SK-N-MC (cell line): ENCODE results near the gene EZH1.

Experiments
- EZH2 ChIP-seq: fragments of 200-600 bp; sonication (generic); IDR thresholded peaks from one replicate; pipeline ENCODE4 v1.6.1; 2017; ENCODE audit warnings: antibody characterized with exemption
- FOXP2 ChIP-seq: optimal IDR thresholded peaks from 2 replicates; pipeline ENCODE3; 2011; ENCODE audit warnings: mild to moderate bottlenecking, moderate library complexity; ENCODE audit not compliant: insufficient read depth; ENCODE audit errors: extremely low read length, control extremely low read depth
- POLR2AphosphoS5 ChIP-seq: IDR thresholded peaks from 2 replicates; pipeline ENCODE4 v1.6.1; 2012; ENCODE audit warnings: mild to moderate bottlenecking, low read depth, low read length, borderline replicate concordance

GRCh38 chr17:42700586-42701289 is 44.1 kb downstream of the EZH1 start:
- TF ChIP-seq EZH2 (no peak), POLR2AphosphoS5 (no peak), FOXP2 (no peak)
